ENCODE results near the gene KIAA1671. TPM values are rescaled to one million over a fixed set of nuclear protein-coding genes. Genes with fewer than 3 reads are reported as not detected.
"Not testable (repeated sequence)": the region's sequence is repeated elsewhere in the genome, so short reads cannot be mapped to it uniquely, and the experiment has no call there.

KIAA1671 gene
- 10 to 100 TPM in 2 of 3 donors, 1 to 10 TPM in 1; 9.8 to 62.8 (median 36.4) TPM for total RNA-seq

DNA sequence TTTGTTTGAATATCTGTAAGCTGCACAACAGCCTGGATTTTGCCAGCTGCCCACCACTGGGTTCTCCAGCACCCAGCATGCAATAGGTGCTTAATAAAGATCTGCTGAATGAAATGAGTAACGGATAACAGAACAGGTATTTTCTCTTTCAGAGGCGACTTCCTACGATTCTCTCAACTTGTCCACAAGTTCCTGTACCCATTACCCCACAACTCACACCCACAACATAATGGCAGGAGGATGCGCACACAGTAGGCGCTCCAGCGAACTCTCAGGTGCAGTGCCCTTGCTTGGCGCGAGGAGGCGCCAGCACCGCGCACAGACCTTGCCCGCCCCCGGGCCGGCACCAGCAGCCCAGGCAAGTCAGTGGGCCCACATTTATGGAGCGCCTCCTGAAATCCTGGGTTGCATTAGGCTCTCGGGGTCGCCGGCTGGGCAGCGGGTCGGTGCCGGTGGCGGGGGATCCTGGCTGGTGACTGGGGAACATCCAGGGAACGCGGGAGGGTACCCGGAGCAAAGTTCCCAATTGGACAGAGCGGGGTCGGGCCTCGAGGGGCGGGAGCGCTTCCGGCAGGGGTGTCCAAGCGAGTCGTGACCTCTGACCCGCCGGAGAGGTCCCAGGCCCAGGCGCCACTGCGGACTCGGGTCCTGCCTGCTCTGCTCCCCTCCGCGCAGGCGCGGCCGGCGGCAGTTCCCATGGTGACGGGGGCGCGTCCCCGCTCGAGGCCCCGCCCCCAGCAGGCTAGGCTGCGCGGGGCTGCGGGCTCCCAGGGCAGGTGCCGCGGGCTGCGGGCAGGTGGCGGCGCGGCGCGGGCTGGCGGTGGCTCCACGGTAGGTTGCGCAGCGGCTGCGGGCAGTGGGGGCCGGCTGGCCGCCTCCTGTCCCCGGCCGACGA is at the start of gene KIAA1671:
KIAA1671 (plus strand) TSS at position 775 of the 895 bp plus-strand sequence. CDS start 75,284 bp downstream, outside the sequence.
- Histone ChIP-seq H3K36me3 (no peaks in the 10 kb centered on the region), H3K9me3 (no peaks in the 10 kb centered on the region), H3K4me3 (peak within 1 kb of the TSS; percentile 67 to 84 (median 72)), H3K27me3 (peaks cover 0 to 2% of the 10 kb centered on the region in 2 donors), H3K4me1 (peaks cover 0 to 3% of the 10 kb centered on the region in 2 donors), H3K27ac (peak within 1 kb of the TSS; percentile 89 to 94)
- DNase-seq (ENCODE audit: low spot score in 2 of 2) = peak; percentile 80 to 81
- intact Hi-C loops (cut with DNase I; ENCODE audit: low total_unique reads) = no loop called here
- TF ChIP-seq POLR2A (IDR thresholded peaks at IDR 0.05) (no peak), POLR2AphosphoS5 (IDR thresholded peaks at IDR 0.05) (peak in 1 of 3 donors; percentile 6), CTCF (IDR thresholded peaks at IDR 0.05) (peak; percentile 90 to 98 (median 97))

GRCh38 chr22:24905909-24906308 is 46.6 kb upstream of the KIAA1671 start:
- no peak overlapping the region for H3K4me3 ChIP-seq
- H3K36me3 ChIP-seq = no peaks in the 10 kb centered on the region
- no peaks in the 10 kb centered on the region for H3K4me1 ChIP-seq
- no peaks in the 10 kb centered on the region for H3K27me3 ChIP-seq
- H3K9me3 ChIP-seq = peaks cover 5 to 21% of the 10 kb centered on the region in 2 donors
- DNase-seq (ENCODE audit: low spot score in 2 of 2) = no peak
- intact Hi-C loops (cut with DNase I; ENCODE audit: low total_unique reads) = no loop called here
- TF ChIP-seq POLR2A (IDR thresholded peaks at IDR 0.05) (no peak), CTCF (IDR thresholded peaks at IDR 0.05) (no peak), POLR2AphosphoS5 (IDR thresholded peaks at IDR 0.05) (no peak)
- H3K27ac ChIP-seq = no peak overlapping the region

- H3K27ac ChIP-seq; H3K36me3 ChIP-seq; H3K4me3 ChIP-seq; intact Hi-C loops (cut with DNase I; ENCODE audit: low total_unique reads); H3K27me3 ChIP-seq; H3K4me1 ChIP-seq; DNase-seq (ENCODE audit: low spot score in 2 of 2): not testable (repeated sequence)
- peaks cover 5 to 21% of the 10 kb centered on the region in 2 donors for H3K9me3 ChIP-seq
Observed at GRCh38 chr22:24907101-24907500, 45.4 kb upstream of the KIAA1671 start.

DNA sequence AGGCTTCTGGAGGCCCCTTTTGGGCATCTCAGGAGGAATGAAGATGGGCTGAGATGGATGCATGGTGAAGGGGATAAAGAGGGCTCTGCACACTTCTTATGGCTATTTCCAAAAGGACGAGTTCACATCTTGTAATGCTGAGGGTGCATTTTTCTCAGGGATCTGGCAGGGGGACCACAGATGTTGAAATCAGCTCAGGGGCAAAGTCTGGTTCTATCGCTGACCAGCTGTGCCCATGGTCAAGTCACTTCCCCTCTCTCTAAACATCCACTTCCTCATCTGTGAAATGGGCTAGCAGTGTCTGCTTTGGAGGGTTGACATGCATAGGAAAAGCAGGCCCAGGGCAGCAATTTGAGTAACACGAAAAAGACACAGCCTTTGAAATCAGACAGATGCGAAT is 32.5 kb upstream of the KIAA1671 start:
- Histone ChIP-seq H3K4me3 (no peak overlapping the region), H3K27ac (no peak overlapping the region), H3K9me3 (no peaks in the 10 kb centered on the region), H3K4me1 (no peaks in the 10 kb centered on the region), H3K27me3 (no peaks in the 10 kb centered on the region), H3K36me3 (no peaks in the 10 kb centered on the region)
- no peak for TF ChIP-seq CTCF (IDR thresholded peaks at IDR 0.05)
- no peak for TF ChIP-seq POLR2AphosphoS5 (IDR thresholded peaks at IDR 0.05)
- no peak for TF ChIP-seq POLR2A (IDR thresholded peaks at IDR 0.05)
- DNase-seq (ENCODE audit: low spot score in 2 of 2) = no peak
- intact Hi-C loops (cut with DNase I; ENCODE audit: low total_unique reads) = no loop called here

DNA sequence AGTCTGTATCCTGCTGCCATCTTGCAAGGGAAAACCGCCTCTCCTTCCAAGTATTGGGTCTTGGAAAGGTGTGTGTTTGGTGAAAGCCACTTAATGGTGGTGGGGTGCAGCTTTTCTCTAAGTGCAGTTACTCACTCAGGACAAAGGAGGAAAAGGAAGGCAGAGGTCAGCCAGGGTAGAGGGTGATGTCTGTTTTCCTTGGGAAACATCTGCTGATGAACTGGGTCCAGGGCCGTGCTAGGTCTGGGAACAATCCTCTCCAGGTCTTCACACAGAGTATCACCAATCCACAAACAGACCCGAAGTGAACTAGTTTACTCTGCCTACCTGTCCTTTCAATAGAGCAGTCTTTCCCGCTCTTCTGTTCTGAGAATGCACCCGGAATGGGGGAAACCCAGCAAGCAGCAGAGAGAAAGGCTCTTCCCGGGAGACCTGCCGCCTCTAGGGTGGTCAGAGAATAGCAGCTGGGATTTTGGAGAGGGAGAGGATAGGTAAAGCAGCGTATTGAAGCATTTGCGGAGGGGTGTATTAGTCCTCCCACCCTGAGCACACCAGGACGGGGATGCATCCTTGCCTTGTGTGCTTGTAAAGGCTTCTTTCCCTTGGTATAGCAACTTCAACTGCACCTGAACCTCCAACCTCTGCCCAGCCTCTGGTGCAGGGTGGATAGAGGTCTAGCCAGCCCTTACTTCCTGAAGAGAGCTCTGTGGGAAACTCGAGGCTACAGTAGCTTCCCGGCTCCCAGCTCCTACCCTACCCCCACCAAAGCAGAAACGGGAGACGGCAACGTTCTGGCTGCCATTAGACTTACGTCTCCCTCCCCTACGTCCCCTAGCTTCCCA is 26.7 kb upstream of the KIAA1671 start:
- Histone ChIP-seq H3K4me3 (no peak overlapping the region), H3K27me3 (no peaks in the 10 kb centered on the region), H3K27ac (no peak overlapping the region), H3K9me3 (no peaks in the 10 kb centered on the region), H3K36me3 (no peaks in the 10 kb centered on the region), H3K4me1 (no peaks in the 10 kb centered on the region)
- TF ChIP-seq CTCF (IDR thresholded peaks at IDR 0.05) (no peak), POLR2AphosphoS5 (IDR thresholded peaks at IDR 0.05) (no peak), POLR2A (IDR thresholded peaks at IDR 0.05) (no peak)
- intact Hi-C loops (cut with DNase I; ENCODE audit: low total_unique reads) = no loop called here
- DNase-seq (ENCODE audit: low spot score in 2 of 2) = no peak

Data from breast epithelium (tissue), 4 donors.